GM12875 (cell line): ENCODE measurements around the gene KASH5.

Source experiments
- H3K4me3 ChIP-seq: one replicate; pipeline ENCODE4 v1.5.1; 2011; ENCODE audit warnings: low read depth, low read length, control low read depth
- CTCF ChIP-seq: IDR thresholded peaks from 2 replicates; pipeline ENCODE4 v1.5.1; 2011; ENCODE audit warnings: low read depth, mild to moderate bottlenecking, control low read depth, inconsistent platforms, low read length, moderate library complexity, borderline replicate concordance; ENCODE audit not compliant: insufficient read depth

Gene KASH5

GRCh38 chr19:49462492-49462891 lies 74.4 kb downstream of the KASH5 start:
- H3K4me3 ChIP-seq: no peak overlapping the region
- TF ChIP-seq CTCF: no peak

GRCh38 chr19:49463960-49464740 lies 76.1 kb downstream of the KASH5 start:
- no peak overlapping the region for H3K4me3 ChIP-seq
- TF ChIP-seq CTCF: no peak

GRCh38 chr19:49465371-49465770 lies 77.3 kb downstream of the KASH5 start:
- H3K4me3 ChIP-seq: no peak overlapping the region
- TF ChIP-seq CTCF: no peak
